Osteoblast (primary cell): Measurements from ENCODE around the gene NUDT19. TPM values are rescaled to one million over a fixed set of nuclear protein-coding genes. Genes with fewer than 3 reads are reported as not detected.
"Not testable (repeated sequence)": the region's sequence is repeated elsewhere in the genome, so short reads cannot be mapped to it uniquely, and the experiment has no call there.

Source experiments
- DNase-seq: peaks from one replicate; pipeline ENCODE4 v3.0.0; 2011; ENCODE audit warnings: low spot score, mixed read lengths; ENCODE audit not compliant: insufficient read length; ENCODE audit errors: missing footprints
- H2AFZ ChIP-seq: 2 replicates; pipeline ENCODE4 v1.6.0; 2011; ENCODE audit warnings: mild to moderate bottlenecking, low read length
- H3K27ac ChIP-seq: 2 replicates; pipeline ENCODE4 v1.5.1; 2011; ENCODE audit warnings: mild to moderate bottlenecking, low read depth, low read length, moderate library complexity
- H3K27me3 ChIP-seq: 2 replicates; pipeline ENCODE4 v1.6.0; 2012; ENCODE audit warnings: mild to moderate bottlenecking, control low read depth, inconsistent platforms, low read length, moderate library complexity; ENCODE audit not compliant: insufficient read depth
- H3K36me3 ChIP-seq: 2 replicates; pipeline ENCODE4 v1.5.1; 2011; ENCODE audit warnings: mild to moderate bottlenecking, low read length, control low read depth, moderate library complexity; ENCODE audit not compliant: insufficient read depth
- H3K4me1 ChIP-seq: 2 replicates; pipeline ENCODE4 v1.5.1; 2011; ENCODE audit warnings: mild to moderate bottlenecking, low read length, control low read depth, moderate library complexity; ENCODE audit not compliant: insufficient read depth
- H3K4me2 ChIP-seq: 2 replicates; pipeline ENCODE4 v1.6.0; 2011; ENCODE audit warnings: mild to moderate bottlenecking, low read length; ENCODE audit not compliant: insufficient read depth
- H3K4me3 ChIP-seq: fragments of 200-600 bp; sonication (generic); 3 replicates; pipeline ENCODE4 v1.5.1; 2012; ENCODE audit warnings: mild to moderate bottlenecking, low read length, inconsistent platforms; ENCODE audit not compliant: insufficient read depth
- H3K79me2 ChIP-seq: 2 replicates; pipeline ENCODE4 v1.6.0; 2012; ENCODE audit warnings: mild to moderate bottlenecking, low read length, control low read depth, inconsistent platforms; ENCODE audit not compliant: insufficient read depth
- H3K9me3 ChIP-seq: 2 replicates; pipeline ENCODE4 v1.5.1; 2011; ENCODE audit warnings: low read depth, low read length, control low read depth
- H4K20me1 ChIP-seq: 2 replicates; pipeline ENCODE4 v1.6.0; 2012; ENCODE audit warnings: mild to moderate bottlenecking, low read length, control low read depth; ENCODE audit not compliant: insufficient read depth
- total RNA-seq: library from RNA; depleted of rRNA; stranded (reverse); fragments of >200 nt; gene quantifications from 2 replicates; pipeline ENCODE4 v1.2.3, GENCODE V29; 2012
- TF ChIP-seq, protein P1 (sequence below): IDR thresholded peaks from 2 replicates; pipeline ENCODE4 v1.5.1; 2011; ENCODE audit warnings: mild to moderate bottlenecking, low read depth, low read length, moderate library complexity; ENCODE audit errors: extremely low read depth

The NUDT19 gene
- total RNA-seq, 1 donor: 8.3 TPM

DNA sequence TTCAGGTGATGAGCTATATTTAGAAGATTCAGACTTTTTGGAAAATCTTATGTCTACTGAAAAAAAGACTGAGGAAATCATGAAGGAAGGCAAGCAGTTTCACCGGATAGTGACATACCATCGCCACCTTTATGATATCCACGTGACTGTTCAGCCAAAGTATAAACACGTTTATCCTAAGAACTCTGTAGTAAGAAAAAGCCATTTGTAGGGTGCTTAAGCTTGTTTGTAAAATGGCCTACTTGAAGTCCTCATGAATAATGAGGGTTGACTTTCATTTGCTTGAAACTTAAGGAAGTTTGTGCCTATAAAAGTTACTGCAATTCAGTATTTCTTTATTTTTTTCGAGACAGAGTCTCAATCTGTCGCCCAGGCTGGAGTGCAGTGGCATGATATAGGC lies 20.1 kb downstream of the NUDT19 start:
- peaks cover 13% of the 10 kb centered on the region for H4K20me1 ChIP-seq
- TF ChIP-seq, protein P1, sequence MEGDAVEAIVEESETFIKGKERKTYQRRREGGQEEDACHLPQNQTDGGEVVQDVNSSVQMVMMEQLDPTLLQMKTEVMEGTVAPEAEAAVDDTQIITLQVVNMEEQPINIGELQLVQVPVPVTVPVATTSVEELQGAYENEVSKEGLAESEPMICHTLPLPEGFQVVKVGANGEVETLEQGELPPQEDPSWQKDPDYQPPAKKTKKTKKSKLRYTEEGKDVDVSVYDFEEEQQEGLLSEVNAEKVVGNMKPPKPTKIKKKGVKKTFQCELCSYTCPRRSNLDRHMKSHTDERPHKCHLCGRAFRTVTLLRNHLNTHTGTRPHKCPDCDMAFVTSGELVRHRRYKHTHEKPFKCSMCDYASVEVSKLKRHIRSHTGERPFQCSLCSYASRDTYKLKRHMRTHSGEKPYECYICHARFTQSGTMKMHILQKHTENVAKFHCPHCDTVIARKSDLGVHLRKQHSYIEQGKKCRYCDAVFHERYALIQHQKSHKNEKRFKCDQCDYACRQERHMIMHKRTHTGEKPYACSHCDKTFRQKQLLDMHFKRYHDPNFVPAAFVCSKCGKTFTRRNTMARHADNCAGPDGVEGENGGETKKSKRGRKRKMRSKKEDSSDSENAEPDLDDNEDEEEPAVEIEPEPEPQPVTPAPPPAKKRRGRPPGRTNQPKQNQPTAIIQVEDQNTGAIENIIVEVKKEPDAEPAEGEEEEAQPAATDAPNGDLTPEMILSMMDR: no peak
- H3K36me3 ChIP-seq: peaks cover 10% of the 10 kb centered on the region

DNA sequence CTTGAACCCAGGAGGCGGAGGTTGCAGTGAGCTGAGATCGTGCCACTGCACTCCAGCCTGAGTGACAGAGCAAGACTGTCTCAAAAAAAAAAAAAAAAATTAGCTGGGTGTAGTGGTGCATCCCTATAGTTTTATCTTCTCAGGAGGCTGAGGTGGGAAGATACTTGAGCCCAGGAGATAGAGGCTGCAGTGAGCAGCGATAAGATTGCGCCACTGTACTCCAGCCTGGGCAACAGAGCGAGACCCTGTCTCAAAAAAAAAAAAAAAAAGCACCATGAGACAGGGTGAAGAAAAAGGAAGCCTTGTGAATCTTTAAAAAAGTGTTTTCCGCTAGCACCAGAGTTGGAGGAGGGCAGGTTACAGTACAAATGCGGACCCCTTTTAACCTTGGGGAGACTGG lies 24.6 kb downstream of the NUDT19 start:
- not testable (repeated sequence) for H3K4me3 ChIP-seq, H3K27me3 ChIP-seq, H3K79me2 ChIP-seq, H3K27ac ChIP-seq, H2AFZ ChIP-seq, H4K20me1 ChIP-seq, H3K9me3 ChIP-seq, H3K4me1 ChIP-seq, H3K4me2 ChIP-seq, DNase-seq
- peaks cover 13% of the 10 kb centered on the region for H3K36me3 ChIP-seq

More for the DNA sequence above, 20.1 kb downstream of the NUDT19 start:
- Histone ChIP-seq H3K27me3 (no peaks in the 10 kb centered on the region), H3K4me1 (no peaks in the 10 kb centered on the region), H3K4me2 (no peak overlapping the region), H3K79me2 (peaks cover 16% of the 10 kb centered on the region), H3K4me3 (no peak overlapping the region), H3K9me3 (no peaks in the 10 kb centered on the region), H2AFZ (no peak overlapping the region), H3K27ac (no peak overlapping the region)
- no peak for DNase-seq

DNA sequence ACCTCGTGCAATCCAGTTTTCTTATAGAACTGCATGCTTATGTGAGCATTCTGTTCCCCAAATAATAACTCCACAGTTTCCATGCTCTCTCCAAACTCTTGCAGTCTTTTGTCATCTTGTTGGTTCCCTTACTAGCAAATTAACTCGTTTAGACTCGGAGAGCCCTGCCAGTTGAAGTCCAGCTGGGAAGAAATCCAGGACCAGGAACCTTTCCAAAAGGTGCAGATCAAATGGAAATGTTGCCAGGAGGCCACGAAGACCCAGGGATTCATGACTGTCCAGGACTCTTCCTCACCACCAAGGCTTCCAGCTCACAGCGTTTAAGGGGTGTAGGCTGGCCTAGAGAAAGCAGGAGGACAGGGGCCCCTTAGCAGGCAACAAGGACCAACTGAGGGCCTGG lies 25.9 kb downstream of the NUDT19 start:
- Histone ChIP-seq H2AFZ (no peak overlapping the region), H3K27me3 (no peaks in the 10 kb centered on the region), H3K27ac (no peak overlapping the region), H3K36me3 (peaks cover 7% of the 10 kb centered on the region), H3K9me3 (no peaks in the 10 kb centered on the region), H4K20me1 (no peaks in the 10 kb centered on the region), H3K4me3 (no peak overlapping the region), H3K4me2 (no peak overlapping the region), H3K79me2 (no peaks in the 10 kb centered on the region), H3K4me1 (no peaks in the 10 kb centered on the region)
- TF ChIP-seq, protein P1: no peak
- no peak for DNase-seq

DNA sequence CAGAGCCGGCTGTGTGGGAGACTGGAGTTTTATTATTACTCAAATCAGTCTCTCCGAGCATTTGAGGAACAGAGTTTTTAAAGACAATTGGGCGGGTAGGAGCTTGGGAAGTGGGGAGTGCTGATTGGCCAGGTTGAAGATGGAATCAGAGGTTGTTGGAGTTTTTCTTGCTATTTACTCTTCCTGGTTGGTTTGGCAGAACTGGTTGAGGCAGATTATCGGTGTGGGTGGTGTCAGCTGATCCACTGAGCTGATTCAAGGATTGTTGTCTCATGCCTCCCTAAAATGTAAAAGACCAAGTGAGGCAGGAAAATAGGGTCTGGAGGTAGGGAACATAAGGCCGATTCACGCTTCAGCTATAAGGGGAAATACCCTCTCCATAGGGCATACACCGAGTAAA lies 26.7 kb downstream of the NUDT19 start:
- no peak overlapping the region for H2AFZ ChIP-seq
- no peaks in the 10 kb centered on the region for H3K27me3 ChIP-seq
- DNase-seq: peak; percentile 17
- H3K9me3 ChIP-seq: no peaks in the 10 kb centered on the region
- peaks cover 3% of the 10 kb centered on the region for H3K36me3 ChIP-seq
- H3K4me2 ChIP-seq: no peak overlapping the region
- TF ChIP-seq, protein P1: no peak
- no peaks in the 10 kb centered on the region for H3K4me1 ChIP-seq
- H3K4me3 ChIP-seq: no peak overlapping the region
- H4K20me1 ChIP-seq: no peaks in the 10 kb centered on the region
- H3K79me2 ChIP-seq: no peaks in the 10 kb centered on the region
- H3K27ac ChIP-seq: no peak overlapping the region

DNA sequence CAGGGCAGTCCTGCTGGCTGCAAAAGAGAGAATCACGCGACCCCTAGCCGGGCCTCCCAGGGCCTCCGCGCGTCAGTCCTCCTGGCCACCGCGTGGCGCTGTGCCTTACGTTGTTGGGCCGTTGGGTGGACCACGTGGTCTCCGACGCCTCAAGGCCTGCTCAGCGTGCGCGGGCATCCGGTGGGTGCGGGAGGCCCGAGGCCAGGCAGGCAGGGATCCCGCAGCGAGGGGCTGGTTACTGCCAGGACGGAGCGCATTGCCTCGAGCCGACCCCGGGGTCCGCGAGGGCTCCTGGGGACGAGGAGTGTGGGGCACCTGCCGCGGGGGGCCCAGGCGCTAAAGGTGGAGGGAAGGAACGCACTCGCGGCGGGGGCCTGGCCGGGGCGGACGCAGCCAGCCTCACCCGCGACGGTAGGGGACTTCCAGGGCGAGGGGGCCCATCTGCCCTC lies 28.0 kb downstream of the NUDT19 start, which contains the start of gene TDRD12:
Gene TDRD12 (plus strand): TSS at position 157 of the 449 bp plus-strand sequence. CDS start 306 bp downstream, outside the sequence.
- H3K4me1 ChIP-seq: no peaks in the 10 kb centered on the region
- no peak within 1 kb of the TSS for H3K4me2 ChIP-seq
- peak; percentile 41 for DNase-seq
- H3K27ac ChIP-seq: no peak within 1 kb of the TSS
- H3K27me3 ChIP-seq: no peaks in the 10 kb centered on the region
- TF ChIP-seq, protein P1: no peak
- no peaks in the 10 kb centered on the region for H4K20me1 ChIP-seq
- peaks cover 3% of the 10 kb centered on the region for H3K36me3 ChIP-seq
- H2AFZ ChIP-seq: no peak within 1 kb of the TSS
- H3K4me3 ChIP-seq: no peak within 1 kb of the TSS
- no peaks in the 10 kb centered on the region for H3K9me3 ChIP-seq
- H3K79me2 ChIP-seq: no peaks in the 10 kb centered on the region
